GM23248 (cell line): ENCODE results near the gene GRIP1.

Experiments used
- EZH2 ChIP-seq: fragments of 200-600 bp; sonication (generic); IDR thresholded peaks from 2 replicates; pipeline ENCODE4 v1.6.1; 2018; ENCODE audit warnings: antibody characterized with exemption, mild to moderate bottlenecking; ENCODE audit not compliant: insufficient read depth, poor library complexity, severe bottlenecking
- EZH2phosphoT487 ChIP-seq: fragments of 200-600 bp; sonication (generic); IDR thresholded peaks from 2 replicates; pipeline ENCODE4 v1.6.1; 2018; ENCODE audit warnings: antibody characterized with exemption, moderate library complexity, mild to moderate bottlenecking, low read depth; ENCODE audit not compliant: insufficient read depth

DNA sequence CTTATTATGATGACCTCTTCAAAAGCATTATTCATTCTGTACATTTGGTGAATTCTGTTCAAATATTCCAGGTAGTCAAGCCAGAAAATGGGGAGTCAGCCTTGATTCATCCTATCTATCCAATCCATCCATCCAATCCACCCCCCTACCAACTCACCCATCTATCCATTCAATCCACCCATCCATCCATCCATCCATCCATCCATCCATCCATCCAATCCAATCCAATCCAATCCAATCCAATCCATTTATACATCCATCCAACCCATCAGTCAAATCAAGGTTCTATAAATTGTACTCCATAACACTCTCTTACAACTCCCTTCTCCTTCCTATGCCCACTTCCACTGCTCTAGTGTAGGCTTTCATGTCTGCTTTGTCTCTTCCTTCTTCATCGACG, 35.8 kb upstream of the GRIP1 start:
- TF ChIP-seq EZH2 = no peak
- TF ChIP-seq EZH2phosphoT487 = no peak
